GM12878 (cell line): ENCODE results near the gene ACOX1. TPM values are rescaled to one million over a fixed set of nuclear protein-coding genes. Genes with fewer than 3 reads are reported as not detected.

Source experiments
- ATAC-seq: fragments of 200-7000 bp; cut with Tn5 transposase; 3 replicates; pipeline ENCODE4 v1.9.1; 2020; ENCODE audit warnings: mild to moderate bottlenecking, moderate library complexity
- BruUV-seq: library from RNA; stranded (reverse); fragments of 400-500 nt; replicated peaks from 2 replicates; lab custom pipeline; 2021; lab: Mats Ljungman, UMichigan
- CTCF ChIA-PET: fragments of 300-600 bp; sonication (Branson Sonifier 250); formaldehyde crosslinking; extraction: SDS; loops from one replicate; lab custom pipeline; 2021; ENCODE audit warnings: inconsistent platforms; lab: Yijun Ruan, JAX
- POLR2A ChIA-PET: fragments of 350-600 bp; formaldehyde crosslinking; extraction: SDS; loops from one replicate; lab custom pipeline; 2021; ENCODE audit warnings: inconsistent platforms; lab: Charles Lee
- RAD21 ChIA-PET: fragments of 300-600 bp; sonication (Branson Sonifier 250); formaldehyde crosslinking; loops from one replicate; lab custom pipeline; 2023; ENCODE audit warnings: antibody characterized with exemption; ENCODE audit not compliant: unreplicated experiment; lab: Charles Lee
- SMC1A ChIA-PET: fragments of 300-600 bp; sonication (Branson Sonifier 250); formaldehyde crosslinking; loops from one replicate; lab custom pipeline; 2023; ENCODE audit not compliant: unreplicated experiment, uncharacterized antibody; lab: Charles Lee
- DNase-seq: peaks from one replicate; pipeline ENCODE4 v3.0.0-alpha.2; 2011; ENCODE audit warnings: low read depth, low spot score
- FAIRE-seq: peaks from 3 replicates; lab custom pipeline; 2011; peaks lifted over from hg19 to GRCh38; lab: Jason Lieb, UNC
- H2AFZ ChIP-seq: 2 replicates; pipeline ENCODE4 v1.6.0; 2011; ENCODE audit warnings: low read depth, low read length, control low read depth; ENCODE audit not compliant: control insufficient read depth
- H3K27ac ChIP-seq: 2 replicates; pipeline ENCODE4 v1.5.1; 2011; ENCODE audit warnings: control low read depth; ENCODE audit not compliant: control insufficient read depth, insufficient read depth
- H3K27me3 ChIP-seq, 2 experiments: replicated peaks in 1 of 2; 2 replicates each; pipeline versions ENCODE4 v1.6.0 to v1.6.1; 2011; ENCODE audit warnings: low read length in 1 of 2; ENCODE audit not compliant: control insufficient read depth in 2 of 2, insufficient read depth in 2 of 2
- H3K36me3 ChIP-seq, 2 experiments: 2 replicates each; pipeline ENCODE4 v1.5.1; 2011; ENCODE audit warnings: low read length in 1 of 2; ENCODE audit not compliant: control insufficient read depth in 2 of 2, insufficient read depth in 2 of 2
- H3K4me1 ChIP-seq: 2 replicates; pipeline ENCODE4 v1.6.1; 2011; ENCODE audit warnings: mild to moderate bottlenecking, low read length, moderate library complexity, mixed read lengths; ENCODE audit not compliant: control insufficient read depth, insufficient read depth
- H3K4me2 ChIP-seq: 2 replicates; pipeline ENCODE4 v1.6.0; 2011; ENCODE audit warnings: control low read depth; ENCODE audit not compliant: control insufficient read depth, insufficient read depth
- H3K4me3 ChIP-seq: fragments of 200-600 bp; sonication (generic); 2 replicates; pipeline ENCODE4 v1.5.1; 2016
- H3K79me2 ChIP-seq: 2 replicates; pipeline ENCODE4 v1.6.0; 2011; ENCODE audit warnings: low read length; ENCODE audit not compliant: control insufficient read depth, insufficient read depth
- H3K9ac ChIP-seq: 2 replicates; pipeline ENCODE4 v1.8.0; 2011; ENCODE audit warnings: low read length, control low read depth, mixed read lengths; ENCODE audit not compliant: control insufficient read depth, insufficient read depth
- H3K9me3 ChIP-seq: replicated peaks from 3 replicates; pipeline ENCODE4 v1.5.1; 2011; ENCODE audit warnings: mild to moderate bottlenecking, low read length; ENCODE audit not compliant: control insufficient read depth, insufficient read depth
- H4K20me1 ChIP-seq: 2 replicates; pipeline ENCODE4 v1.6.0; 2011; ENCODE audit not compliant: control insufficient read depth, insufficient read depth
- HCFC1 ChIP-seq: fragments of 150-350 bp; IDR thresholded peaks from 2 replicates; pipeline ENCODE4 v1.6.1; 2014; ENCODE audit warnings: low read length
- NFXL1 ChIP-seq: fragments of 450-650 bp; IDR thresholded peaks from 2 replicates; pipeline ENCODE4 v1.6.1; 2017; ENCODE audit warnings: antibody characterized with exemption, mild to moderate bottlenecking, borderline replicate concordance
- NR2C2 ChIP-seq: IDR thresholded peaks from 2 replicates; pipeline ENCODE4 v1.6.1; 2011; ENCODE audit warnings: borderline replicate concordance, low read depth; ENCODE audit not compliant: control insufficient read depth, insufficient read length
- NRF1 ChIP-seq: conservative IDR thresholded peaks from 2 replicates; pipeline ENCODE4 v1.6.1; 2011; ENCODE audit warnings: mild to moderate bottlenecking, low read depth, low read length, improper control_type of control experiment
- SKIL ChIP-seq: fragments of 450-650 bp; IDR thresholded peaks from 2 replicates; pipeline ENCODE4 v1.6.1; 2017; ENCODE audit warnings: mild to moderate bottlenecking, low read depth, inconsistent platforms; ENCODE audit not compliant: poor library complexity, severe bottlenecking
- SP1 ChIP-seq: IDR thresholded peaks from one replicate; pipeline ENCODE4 v1.6.1; 2011; ENCODE audit warnings: low read depth, low read length
- ZBED1 ChIP-seq: IDR thresholded peaks from 2 replicates; pipeline ENCODE4 v1.6.1; 2016; ENCODE audit warnings: borderline replicate concordance
- WGBS: methylation state at CpG from one replicate; pipeline ENCODE4 v1.1.6; 2016; ENCODE audit warnings: low lambda C conversion rate; ENCODE audit not compliant: insufficient replicate concordance, insufficient coverage; ENCODE audit errors: missing lambda C conversion rate; 5-methylcytosine and 5-hydroxymethylcytosine counted together
- in situ Hi-C: fragments of 300-500 bp; cut with MboI; formaldehyde crosslinking; loops from 9 replicates; pipeline ENCODE4 v1.14.3; 2018; ENCODE audit warnings: mixed read lengths
- intact Hi-C: fragments of 100-400 bp; cut with micrococcal nuclease; formaldehyde crosslinking; loops from one replicate; pipeline ENCODE4 v1.14.2; 2022; ENCODE audit not compliant: unreplicated experiment
- polyA plus RNA-seq, 11 experiments: library from polyadenylated mRNA; depleted of rRNA in 4 of 11; unstranded in 6 of 11; stranded (reverse) in 5 of 11; fragments of >200 nt; fragmentation: Nextera tagmentation in 4 of 11; fragmentation: Illumina TruSeq in 1 of 11; extraction: Ambion mirVana in 4 of 11; extraction: Trizol in 1 of 11; gene quantifications; 1 replicate in 1 of 11; 2 replicates in 10 of 11; pipeline versions ENCODE4 v1.2.1 to v1.2.3, GENCODE V29; 2011 to 2016; ENCODE audit warnings: inconsistent platforms in 2 of 11, missing spikeins in 2 of 11, low read depth in 1 of 11
- total RNA-seq, 4 experiments: library from RNA; depleted of rRNA in 3 of 4; stranded (reverse); fragments of >200 nt in 3 of 4; fragmentation: Illumina TruSeq in 1 of 4; extraction: Trizol in 1 of 4; gene quantifications; 2 replicates each; pipeline versions ENCODE4 v1.2.1 to v1.2.3, GENCODE V29; 2013 to 2021

Gene ACOX1
- total and polyA plus RNA-seq, 10 of the 15 experiments (the other 5 are each of a cell fraction or from before 2014, with no cell fraction given), result 6.5 to 26.2 (median 21.6) TPM

- H3K4me2 ChIP-seq, result no peak overlapping the region
- BruUV-seq, result no TSS peak
- H3K27me3 ChIP-seq, result no peaks in the 10 kb centered on the region
- no peak overlapping the region for H3K9ac ChIP-seq
- in situ Hi-C loops, result no loop called here
- intact Hi-C loops, result loop anchor here (5.0 kb wide), 1 partner anchor 55 kb away; no protein-coding TSS in a partner anchor
- RAD21 ChIA-PET, result no interaction called here
- H3K79me2 ChIP-seq, result no peaks in the 10 kb centered on the region
- H3K4me1 ChIP-seq, result no peaks in the 10 kb centered on the region
- H4K20me1 ChIP-seq, result no peaks in the 10 kb centered on the region
- no peak for TF ChIP-seq NRF1
- no peak for TF ChIP-seq HCFC1
- no peak for TF ChIP-seq SKIL
- TF ChIP-seq SP1, result no peak
- no peak for TF ChIP-seq ZBED1
- no peak for TF ChIP-seq NFXL1
- TF ChIP-seq NR2C2, result no peak
- TF ChIP-seq, all 136 proteins: peak for 0
- no peaks in the 10 kb centered on the region for H3K36me3 ChIP-seq
- H3K27ac ChIP-seq, result no peak overlapping the region
- H2AFZ ChIP-seq, result no peak overlapping the region
- FAIRE-seq (no peak), ATAC-seq (no peak), DNase-seq (no peak)
- H3K9me3 ChIP-seq, result no peaks in the 10 kb centered on the region
- ChIA-PET CTCF (interaction anchor here (2.1 kb wide), 1 partner anchor 72 kb away, joined by 11 read pairs; no protein-coding TSS in a partner anchor), POLR2A (no interaction called here), SMC1A (no interaction called here)
- 90% methylated on average over 4 of the region's 4 CpGs for WGBS
- H3K4me3 ChIP-seq, result no peak overlapping the region
Measured at GRCh38 chr17:75942473-75942872, 36.5 kb downstream of the ACOX1 start.
